Measurements from ENCODE around the gene SOCS3.

GRCh38 chr17:78401246-78401645 is 41.4 kb upstream of the SOCS3 start:
- TF ChIP-seq CTCF (IDR thresholded peaks at IDR 0.05) (no peak), ZFX (IDR thresholded peaks at IDR 0.05; ENCODE audit: borderline replicate concordance) (no peak)
